ENCODE results near the gene PSMB2. TPM values are rescaled to one million over a fixed set of nuclear protein-coding genes. Genes with fewer than 3 reads are reported as not detected.

PSMB2 gene
- total and polyA plus RNA-seq, 7 donors: 29.3 to 66.5 (median 32.1) TPM

GRCh38 chr1:35623832-35624231, 17.5 kb downstream of the PSMB2 start:
- peaks cover 0 to 51% (median 3%) of the 10 kb centered on the region in 4 donors for H3K36me3 ChIP-seq
- no peaks in the 10 kb centered on the region for H3K9me3 ChIP-seq

GRCh38 chr1:35622510-35623178, 18.7 kb downstream of the PSMB2 start:
- no peaks in the 10 kb centered on the region for H3K9me3 ChIP-seq
- no peaks in the 10 kb centered on the region for H3K4me1 ChIP-seq
- intact Hi-C loops (cut with DNase I): no loop called here
- H3K36me3 ChIP-seq: peaks cover 0 to 55% (median 3%) of the 10 kb centered on the region in 4 donors
- WGBS, 2 donors: 94% methylated on average over 4 of the region's 4 CpGs
- DNase-seq: no peak
- H3K27me3 ChIP-seq: no peaks in the 10 kb centered on the region
- H3K4me3 ChIP-seq: no peak overlapping the region
- TF ChIP-seq EP300 (IDR thresholded peaks at IDR 0.05) (no peak), POLR2AphosphoS5 (IDR thresholded peaks at IDR 0.05) (no peak), POLR2A (IDR thresholded peaks at IDR 0.05) (no peak), CTCF (IDR thresholded peaks at IDR 0.05) (no peak)
- H3K27ac ChIP-seq: no peak overlapping the region

More at GRCh38 chr1:35623832-35624231, 17.5 kb downstream of the PSMB2 start:
- Histone ChIP-seq H3K4me3 (no peak overlapping the region), H3K27ac (no peak overlapping the region), H3K4me1 (no peaks in the 10 kb centered on the region), H3K27me3 (no peaks in the 10 kb centered on the region)
- intact Hi-C loops (cut with DNase I): no loop called here
- TF ChIP-seq EP300 (IDR thresholded peaks at IDR 0.05) (no peak), POLR2A (IDR thresholded peaks at IDR 0.05) (no peak), CTCF (IDR thresholded peaks at IDR 0.05) (no peak), POLR2AphosphoS5 (IDR thresholded peaks at IDR 0.05) (no peak)
- no peak for DNase-seq

GRCh38 chr1:35619237-35620121, 21.8 kb downstream of the PSMB2 start:
- intact Hi-C loops (cut with DNase I): no loop called here
- Histone ChIP-seq H3K27me3 (no peaks in the 10 kb centered on the region), H3K9me3 (no peaks in the 10 kb centered on the region), H3K27ac (no peak overlapping the region), H3K4me1 (no peaks in the 10 kb centered on the region), H3K4me3 (no peak overlapping the region), H3K36me3 (peaks cover 0 to 66% (median 5%) of the 10 kb centered on the region in 4 donors)
- TF ChIP-seq POLR2A (IDR thresholded peaks at IDR 0.05): no peak
- TF ChIP-seq POLR2AphosphoS5 (IDR thresholded peaks at IDR 0.05): no peak
- no peak for TF ChIP-seq CTCF (IDR thresholded peaks at IDR 0.05)
- TF ChIP-seq EP300 (IDR thresholded peaks at IDR 0.05): no peak
- no peak for DNase-seq
- 86% methylated on average over 6 of the region's 6 CpGs for WGBS, 2 donors

GRCh38 chr1:35615440-35615839, 25.9 kb downstream of the PSMB2 start:
- no peak for DNase-seq
- intact Hi-C loops (cut with DNase I): no loop called here
- H3K9me3 ChIP-seq: no peaks in the 10 kb centered on the region
- no peak overlapping the region for H3K27ac ChIP-seq
- H3K27me3 ChIP-seq: no peaks in the 10 kb centered on the region
- H3K36me3 ChIP-seq: peaks cover 0 to 67% (median 2%) of the 10 kb centered on the region in 4 donors
- no peak for TF ChIP-seq POLR2AphosphoS5 (IDR thresholded peaks at IDR 0.05)
- no peak for TF ChIP-seq CTCF (IDR thresholded peaks at IDR 0.05)
- no peak for TF ChIP-seq POLR2A (IDR thresholded peaks at IDR 0.05)
- TF ChIP-seq EP300 (IDR thresholded peaks at IDR 0.05): no peak
- no peak overlapping the region for H3K4me3 ChIP-seq
- H3K4me1 ChIP-seq: no peaks in the 10 kb centered on the region
- WGBS, 2 donors: 93 to 96% methylated on average over 8 of the region's 8 CpGs

Measured in sigmoid colon (tissue), 7 donors.